Colonic mucosa (tissue), 4 donors: Measurements from ENCODE around the gene SPC25. TPM values are rescaled to one million over a fixed set of nuclear protein-coding genes. Genes with fewer than 3 reads are reported as not detected.
A peak's percentile ranks its signal among the peaks of the same experiment; 100 is the strongest.
"Not testable (repeated sequence)": the region's sequence is repeated elsewhere in the genome, so short reads cannot be mapped to it uniquely, and the experiment has no call there.

Experiments
- DNase-seq: peaks from one replicate; pipeline ENCODE4 v3.0.0-alpha.2; 2020
- H3K27ac ChIP-seq: fragments of 200-600 bp; one replicate; pipeline ENCODE4 v1.8.0; 2021
- H3K27me3 ChIP-seq: fragments of 200-600 bp; one replicate; pipeline ENCODE4 v1.8.0; 2021
- H3K36me3 ChIP-seq: fragments of 200-600 bp; one replicate; pipeline ENCODE4 v1.8.0; 2021
- H3K4me1 ChIP-seq: fragments of 200-600 bp; one replicate; pipeline ENCODE4 v1.8.0; 2021; ENCODE audit warnings: mild to moderate bottlenecking
- H3K4me3 ChIP-seq: fragments of 200-600 bp; one replicate; pipeline ENCODE4 v1.8.0; 2021
- H3K9ac ChIP-seq, 2 donors: one replicate each; pipeline ENCODE4 v1.7.0; 2013; ENCODE audit warnings: control low read depth in 2 of 2, low read depth in 2 of 2, low read length in 2 of 2
- H3K9me3 ChIP-seq: fragments of 200-600 bp; one replicate; pipeline ENCODE4 v1.8.0; 2021
- CTCF ChIP-seq: fragments of 200-600 bp; IDR thresholded peaks from one replicate; pipeline ENCODE4 v1.8.0; 2022; ENCODE audit warnings: antibody characterized with exemption, mild to moderate bottlenecking
- intact Hi-C: fragments of 100-400 bp; cut with DNase I; formaldehyde crosslinking; loops from one replicate; pipeline ENCODE4 v1.14.1; 2022
- total RNA-seq, 2 donors: library from RNA; stranded (reverse); fragmentation: NEBNext Ultra II Directional in 1 of 2; extraction: Animal tissue kit (Norgen Biotek cat#: 25700) in 1 of 2; gene quantifications; one replicate each; pipeline ENCODE4 v1.2.1, GENCODE V29; 2021
- donor health status: healthy.
- donor health status: DM: no; HTN: no; CAD: no.
- donor health status: DM: no; HTN: no; CAD: no.

Gene SPC25
- 10 to 100 TPM in 1 of 2 donors, 1 to 10 TPM in 1; 5.2 to 16.0 TPM for total RNA-seq

- intact Hi-C loops, result no loop called here
- Histone ChIP-seq H3K4me3 (peak within 1 kb of the TSS; percentile 68), H3K36me3 (no peaks in the 10 kb centered on the region), H3K27me3 (no peaks in the 10 kb centered on the region), H3K9ac (peak within 1 kb of the TSS in 1 of 2 donors; percentile 13), H3K4me1 (peaks cover 9% of the 10 kb centered on the region), H3K27ac (no peak within 1 kb of the TSS), H3K9me3 (no peaks in the 10 kb centered on the region)
- peak; percentile 94 for DNase-seq
- TF ChIP-seq CTCF, result no peak
Observed at GRCh38 chr2:168890006-168890782, at the start of gene SPC25. Gene SPC25, minus strand, starts transcription at chr2:168890430. Its CDS starts 911 bp downstream, at chr2:168889519.

- Histone ChIP-seq H3K27me3 (no peaks in the 10 kb centered on the region), H3K9me3 (no peaks in the 10 kb centered on the region), H3K9ac (no peak overlapping the region), H3K4me3 (no peak overlapping the region), H3K27ac (no peak overlapping the region), H3K4me1 (no peaks in the 10 kb centered on the region), H3K36me3 (no peaks in the 10 kb centered on the region)
- intact Hi-C loops, result no loop called here
- no peak for TF ChIP-seq CTCF
- DNase-seq, result no peak
Observed at GRCh38 chr2:168939918-168940317, 49.7 kb upstream of the SPC25 start.

GRCh38 chr2:168939061-168939460 is 48.8 kb upstream of the SPC25 start:
- H3K27me3 ChIP-seq, result no peaks in the 10 kb centered on the region
- no peak for TF ChIP-seq CTCF
- H3K4me1 ChIP-seq, result no peaks in the 10 kb centered on the region
- H3K4me3 ChIP-seq, result no peak overlapping the region
- DNase-seq, result no peak
- H3K27ac ChIP-seq, result no peak overlapping the region
- intact Hi-C loops, result no loop called here
- H3K36me3 ChIP-seq, result no peaks in the 10 kb centered on the region
- no peak overlapping the region for H3K9ac ChIP-seq
- no peaks in the 10 kb centered on the region for H3K9me3 ChIP-seq

- no peaks in the 10 kb centered on the region for H3K27me3 ChIP-seq
- no peaks in the 10 kb centered on the region for H3K9me3 ChIP-seq
- H3K4me1 ChIP-seq, result no peaks in the 10 kb centered on the region
- H3K36me3 ChIP-seq, result no peaks in the 10 kb centered on the region
- H3K4me3 ChIP-seq, result no peak overlapping the region
- no peak for DNase-seq
- no peak for TF ChIP-seq CTCF
- no peak overlapping the region for H3K9ac ChIP-seq
- intact Hi-C loops, result no loop called here
- H3K27ac ChIP-seq, result no peak overlapping the region
Observed at GRCh38 chr2:168935810-168936581, 45.8 kb upstream of the SPC25 start.

- intact Hi-C loops, result no loop called here
- H3K4me1 ChIP-seq, result no peaks in the 10 kb centered on the region
- TF ChIP-seq CTCF, result no peak
Observed at GRCh38 chr2:168934826-168935225, 44.6 kb upstream of the SPC25 start.

GRCh38 chr2:168932174-168932573 is 41.9 kb upstream of the SPC25 start:
- H3K9ac ChIP-seq, H3K27ac ChIP-seq, H3K4me3 ChIP-seq, DNase-seq, intact Hi-C loops, H3K4me1 ChIP-seq, H3K9me3 ChIP-seq, H3K27me3 ChIP-seq, H3K36me3 ChIP-seq: not testable (repeated sequence)

More at GRCh38 chr2:168934826-168935225, 44.6 kb upstream of the SPC25 start:
- no peaks in the 10 kb centered on the region for H3K27me3 ChIP-seq
- H3K9me3 ChIP-seq, result no peaks in the 10 kb centered on the region
- H3K36me3 ChIP-seq, result no peaks in the 10 kb centered on the region
- H3K27ac ChIP-seq, result no peak overlapping the region
- no peak for DNase-seq
- no peak overlapping the region for H3K9ac ChIP-seq
- H3K4me3 ChIP-seq, result no peak overlapping the region
